ENCODE data around the gene HLX. TPM values are rescaled to one million over a fixed set of nuclear protein-coding genes. Genes with fewer than 3 reads are reported as not detected.

Gene HLX
- polyA plus RNA-seq, 6 donors from 2014 or later = 0.92 to 3.5 (median 2.7) TPM; not detected in 1

DNA sequence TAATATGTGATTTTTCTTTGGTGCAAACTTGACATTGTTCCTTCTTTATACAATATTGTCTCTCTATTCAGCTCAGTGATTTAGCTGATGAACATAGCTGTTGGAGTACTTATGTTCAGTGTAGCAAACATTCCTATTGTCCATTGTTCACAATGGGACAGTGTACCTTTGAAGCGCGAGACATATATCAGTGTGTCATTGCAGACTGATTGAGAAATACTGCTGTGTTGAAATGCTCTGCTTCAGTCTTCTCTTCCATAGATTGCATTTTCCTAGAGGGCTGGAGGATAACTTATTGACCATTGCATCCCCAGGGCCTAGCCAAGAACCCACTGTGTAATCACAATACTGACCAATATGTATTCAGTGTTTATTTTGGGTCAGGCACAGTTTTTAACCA, 46.5 kb downstream of the HLX start:
- Mint-ChIP-seq H3K4me3 (no peak overlapping the region), H3K36me3 (peaks cover 0 to 8% of the 10 kb centered on the region in 2 donors), H3K27me3 (peaks cover 10 to 26% (median 16%) of the 10 kb centered on the region in 3 donors), H3K9me3 (peaks cover 0 to 5% (median 0%) of the 10 kb centered on the region in 7 donors), H3K4me1 (peaks cover 0 to 8% (median 7%) of the 10 kb centered on the region in 3 donors), H3K27ac (no peak overlapping the region)
- ATAC-seq (ENCODE audit: low read depth in 2 of 2) (no peak), DNase-seq (no peak)

- Mint-ChIP-seq H3K36me3 (peaks cover 0 to 8% of the 10 kb centered on the region in 2 donors), H3K4me3 (no peak overlapping the region), H3K4me1 (peaks cover 0 to 8% (median 7%) of the 10 kb centered on the region in 3 donors), H3K9me3 (peaks cover 0 to 5% (median 0%) of the 10 kb centered on the region in 7 donors), H3K27me3 (peaks cover 10 to 26% (median 16%) of the 10 kb centered on the region in 3 donors), H3K27ac (peak overlapping the region in 1 of 6 donors; percentile 21)
- DNase-seq (no peak), ATAC-seq (ENCODE audit: low read depth in 2 of 2) (no peak)
Observed at GRCh38 chr1:220926146-220926545, 46.9 kb downstream of the HLX start.

GRCh38 chr1:220927442-220927841, 48.2 kb downstream of the HLX start:
- Mint-ChIP-seq H3K4me1 (peaks cover 0 to 8% (median 4%) of the 10 kb centered on the region in 3 donors), H3K9me3 (peaks cover 0 to 5% (median 0%) of the 10 kb centered on the region in 7 donors), H3K27ac (no peak overlapping the region), H3K27me3 (peaks cover 6 to 26% (median 10%) of the 10 kb centered on the region in 3 donors), H3K4me3 (no peak overlapping the region), H3K36me3 (peaks cover 0 to 8% of the 10 kb centered on the region in 2 donors)
- DNase-seq (no peak), ATAC-seq (ENCODE audit: low read depth in 2 of 2) (no peak)

DNA sequence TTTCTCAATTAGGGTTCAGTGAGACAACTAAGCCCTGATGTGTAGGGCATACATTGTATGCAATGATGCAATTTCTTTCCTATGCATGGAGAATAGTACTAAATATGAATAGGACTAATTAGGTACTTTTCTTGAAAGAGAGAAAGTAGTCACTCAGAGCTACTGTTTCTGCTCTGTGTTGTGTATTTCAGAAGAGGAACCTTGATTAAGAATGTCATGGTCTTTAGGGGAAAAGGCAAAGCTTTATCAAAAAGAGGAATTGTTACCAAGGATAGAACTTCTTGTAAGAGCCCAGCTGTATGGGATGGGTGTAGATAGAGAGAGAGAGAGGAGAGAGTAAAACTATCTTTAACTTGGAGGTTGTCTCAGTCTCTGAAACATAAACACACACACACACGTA, 49.1 kb downstream of the HLX start:
- DNase-seq (no peak), ATAC-seq (ENCODE audit: low read depth in 2 of 2) (peak in 1 of 2 donors; percentile 30)
- peaks cover 0 to 8% of the 10 kb centered on the region in 2 donors for H3K36me3 Mint-ChIP-seq
- H3K27me3 Mint-ChIP-seq = peaks cover 6 to 26% (median 8%) of the 10 kb centered on the region in 3 donors
- H3K27ac Mint-ChIP-seq = no peak overlapping the region
- peaks cover 0 to 8% (median 4%) of the 10 kb centered on the region in 3 donors for H3K4me1 Mint-ChIP-seq
- peaks cover 0 to 5% (median 0%) of the 10 kb centered on the region in 7 donors for H3K9me3 Mint-ChIP-seq
- H3K4me3 Mint-ChIP-seq = no peak overlapping the region

DNA sequence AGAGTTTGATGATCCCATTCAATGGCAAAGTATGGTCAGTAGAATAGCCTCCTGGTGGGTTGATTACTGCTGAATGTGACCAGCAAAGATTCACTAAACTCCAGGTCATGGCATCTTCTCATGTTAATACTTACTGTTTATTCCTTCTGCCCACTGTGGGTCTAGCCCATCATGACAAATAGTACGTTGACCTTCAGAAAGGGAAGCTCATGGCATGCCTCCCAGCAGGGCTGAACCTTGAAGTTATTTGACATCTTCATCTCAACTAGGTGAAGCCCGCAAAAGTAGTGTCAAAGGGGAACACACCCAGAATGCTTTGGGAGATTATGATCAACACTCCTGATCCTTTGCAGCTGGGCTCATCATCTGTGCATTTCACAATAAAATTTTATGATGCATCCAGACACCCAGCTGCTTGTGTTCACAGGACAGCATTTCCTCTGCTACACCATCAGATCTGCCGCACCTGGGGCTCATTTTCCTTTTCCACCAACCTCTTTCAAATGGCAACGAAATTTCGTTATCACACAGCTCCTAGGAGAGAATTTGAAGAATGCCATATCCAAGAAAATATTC, 49.6 kb downstream of the HLX start:
- Mint-ChIP-seq H3K27me3 (peaks cover 6 to 22% (median 8%) of the 10 kb centered on the region in 3 donors), H3K36me3 (peaks cover 0 to 4% of the 10 kb centered on the region in 2 donors), H3K4me1 (peaks cover 0 to 8% (median 4%) of the 10 kb centered on the region in 3 donors), H3K4me3 (no peak overlapping the region), H3K27ac (peak overlapping the region in 1 of 6 donors; percentile 35), H3K9me3 (peaks cover 0 to 1% (median 0%) of the 10 kb centered on the region in 7 donors)
- ATAC-seq (ENCODE audit: low read depth in 2 of 2) (no peak), DNase-seq (no peak)

GRCh38 chr1:220929304-220929703, 50.1 kb downstream of the HLX start:
- Mint-ChIP-seq H3K27ac (no peak overlapping the region), H3K27me3 (peaks cover 6 to 22% (median 8%) of the 10 kb centered on the region in 3 donors), H3K36me3 (no peaks in the 10 kb centered on the region), H3K4me3 (no peak overlapping the region), H3K9me3 (no peaks in the 10 kb centered on the region), H3K4me1 (peaks cover 0 to 8% (median 4%) of the 10 kb centered on the region in 3 donors)
- ATAC-seq (ENCODE audit: low read depth in 2 of 2) (no peak), DNase-seq (no peak)

Other genes with a start within 250 kb of the HLX start
- gene C1orf115, start 189.1 kb upstream of the HLX start, polyA plus RNA-seq (ENCODE audit: low read depth in 6 of 6) = 10 to 100 TPM in 2 of 6 donors, 1 to 10 TPM in 3, not detected in 1; 3.7 to 37.5 (median 5.5) TPM
- 10 to 100 TPM in 2 of 6 donors, 1 to 10 TPM in 4; 2.4 to 23.7 (median 4.0) TPM for gene MTARC2, start 131.1 kb upstream of the HLX start, polyA plus RNA-seq (ENCODE audit: low read depth in 6 of 6)
- under 1 TPM in 4 of 6 donors, not detected in 2; 0.19 to 0.91 (median 0.32) TPM for gene MTARC1, start 92.5 kb upstream of the HLX start, polyA plus RNA-seq (ENCODE audit: low read depth in 6 of 6)

Measured in naive B cell (primary cell).